Stomach (tissue), 4 donors: ENCODE results near the gene CCNJL.

Experiments used
- EP300 ChIP-seq: sonication (generic); formaldehyde crosslinking; IDR thresholded peaks from one replicate; pipeline ENCODE4 v1.6.1; 2017; ENCODE audit warnings: antibody characterized with exemption
- POLR2A ChIP-seq, 4 donors: fragments of 450-650 bp; IDR thresholded peaks; one replicate each; pipeline ENCODE4 v1.6.1; 2016; ENCODE audit warnings: antibody characterized with exemption in 4 of 4, control low read depth in 2 of 4, mild to moderate bottlenecking in 1 of 4, moderate library complexity in 1 of 4
- POLR2AphosphoS5 ChIP-seq, 3 donors: sonication (generic); formaldehyde crosslinking; IDR thresholded peaks; one replicate each; pipeline ENCODE4 v1.6.1; 2016; ENCODE audit warnings: antibody characterized with exemption in 3 of 3
- TF ChIP-seq, protein P1 (sequence below), 7 experiments: fragments of 450-650 bp in 4 of 7; fragments of 200-600 bp in 3 of 7; sonication (generic) in 3 of 7; IDR thresholded peaks; one replicate each; pipeline ENCODE4 v1.5.1; 2016 to 2019; ENCODE audit warnings: antibody characterized with exemption in 7 of 7, control low read depth in 2 of 7, mild to moderate bottlenecking in 1 of 7

GRCh38 chr5:160271836-160272235 is 40.5 kb downstream of the CCNJL start:
- TF ChIP-seq POLR2A (IDR thresholded peaks at IDR 0.05) (no peak), POLR2AphosphoS5 (IDR thresholded peaks at IDR 0.05) (no peak), EP300 (no peak)
- TF ChIP-seq, protein P1, sequence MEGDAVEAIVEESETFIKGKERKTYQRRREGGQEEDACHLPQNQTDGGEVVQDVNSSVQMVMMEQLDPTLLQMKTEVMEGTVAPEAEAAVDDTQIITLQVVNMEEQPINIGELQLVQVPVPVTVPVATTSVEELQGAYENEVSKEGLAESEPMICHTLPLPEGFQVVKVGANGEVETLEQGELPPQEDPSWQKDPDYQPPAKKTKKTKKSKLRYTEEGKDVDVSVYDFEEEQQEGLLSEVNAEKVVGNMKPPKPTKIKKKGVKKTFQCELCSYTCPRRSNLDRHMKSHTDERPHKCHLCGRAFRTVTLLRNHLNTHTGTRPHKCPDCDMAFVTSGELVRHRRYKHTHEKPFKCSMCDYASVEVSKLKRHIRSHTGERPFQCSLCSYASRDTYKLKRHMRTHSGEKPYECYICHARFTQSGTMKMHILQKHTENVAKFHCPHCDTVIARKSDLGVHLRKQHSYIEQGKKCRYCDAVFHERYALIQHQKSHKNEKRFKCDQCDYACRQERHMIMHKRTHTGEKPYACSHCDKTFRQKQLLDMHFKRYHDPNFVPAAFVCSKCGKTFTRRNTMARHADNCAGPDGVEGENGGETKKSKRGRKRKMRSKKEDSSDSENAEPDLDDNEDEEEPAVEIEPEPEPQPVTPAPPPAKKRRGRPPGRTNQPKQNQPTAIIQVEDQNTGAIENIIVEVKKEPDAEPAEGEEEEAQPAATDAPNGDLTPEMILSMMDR (IDR thresholded peaks at IDR 0.05), result no peak
